SK-N-MC (cell line): ENCODE measurements around the gene ERC2.

Experiments
- EZH2 ChIP-seq: fragments of 200-600 bp; sonication (generic); IDR thresholded peaks from one replicate; pipeline ENCODE4 v1.6.1; 2017; ENCODE audit warnings: antibody characterized with exemption
- FOXP2 ChIP-seq: optimal IDR thresholded peaks from 2 replicates; pipeline ENCODE3; 2011; ENCODE audit warnings: mild to moderate bottlenecking, moderate library complexity; ENCODE audit not compliant: insufficient read depth; ENCODE audit errors: extremely low read length, control extremely low read depth
- POLR2AphosphoS5 ChIP-seq: IDR thresholded peaks from 2 replicates; pipeline ENCODE4 v1.6.1; 2012; ENCODE audit warnings: mild to moderate bottlenecking, low read depth, low read length, borderline replicate concordance

DNA sequence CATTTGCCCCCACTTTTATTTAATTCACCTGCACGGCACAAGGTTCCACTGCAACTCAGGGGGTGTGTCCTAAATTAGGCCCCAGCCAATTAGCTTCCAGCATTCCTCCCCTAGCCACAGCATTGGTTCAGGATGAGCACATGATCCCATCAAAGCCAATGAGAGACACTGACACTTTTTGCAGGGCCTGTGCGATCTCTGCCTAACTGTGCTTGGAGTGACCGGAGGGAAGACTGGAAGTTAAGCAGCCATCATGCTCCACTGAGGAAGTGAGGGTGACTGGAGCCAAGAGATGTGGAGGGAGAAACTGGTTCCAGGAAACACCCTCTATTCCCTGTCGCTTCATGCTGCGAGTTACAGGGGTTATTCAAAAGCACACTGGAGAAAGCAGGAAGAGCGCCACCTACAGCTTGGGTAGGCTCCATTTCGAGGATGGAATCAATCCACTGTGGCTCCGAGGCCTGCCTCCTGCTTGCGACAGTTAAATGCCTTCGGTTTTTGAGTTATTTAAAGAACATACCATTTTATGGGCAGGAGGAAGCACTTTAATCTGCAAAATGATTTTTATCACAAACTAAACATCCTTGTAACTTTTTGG, 858.9 kb downstream of the ERC2 start:
- TF ChIP-seq EZH2 (no peak), POLR2AphosphoS5 (no peak), FOXP2 (no peak)
